MCF 10A (cell line): ENCODE data around the gene ADAT2. TPM values are rescaled to one million over a fixed set of nuclear protein-coding genes. Genes with fewer than 3 reads are reported as not detected.

Source experiments
- BruUV-seq: library from RNA; stranded (reverse); fragments of 400-500 nt; replicated peaks from 2 replicates; lab custom pipeline; 2021; lab: Mats Ljungman, UMichigan
- CTCF ChIA-PET: fragments of 300-600 bp; sonication (Branson Sonifier 250); formaldehyde crosslinking; extraction: SDS; loops from one replicate; lab custom pipeline; 2021; ENCODE audit warnings: antibody characterized with exemption, inconsistent platforms; lab: Yijun Ruan, JAX
- POLR2A ChIA-PET: fragments of 300-600, 350-650 bp; sonication (Branson Sonifier 250); formaldehyde crosslinking; extraction: SDS; loops from one replicate; lab custom pipeline; 2020; ENCODE audit warnings: antibody characterized with exemption, inconsistent platforms; lab: Yijun Ruan, JAX
- DNase-seq: peaks from one replicate; pipeline ENCODE4 v3.0.0-alpha.2; 2018; ENCODE audit not compliant: unreplicated experiment
- H3K27ac Mint-ChIP-seq: one replicate; pipeline ENCODE4 v1.8.0; 2022; ENCODE audit warnings: mild to moderate bottlenecking, low read depth, mixed read lengths; ENCODE audit not compliant: unreplicated experiment
- H3K27me3 Mint-ChIP-seq: one replicate; pipeline ENCODE4 v1.8.0; 2022; ENCODE audit warnings: mixed read lengths; ENCODE audit not compliant: insufficient read depth, unreplicated experiment
- H3K36me3 Mint-ChIP-seq: one replicate; pipeline ENCODE4 v1.8.0; 2022; ENCODE audit warnings: mild to moderate bottlenecking, moderate library complexity, mixed read lengths; ENCODE audit not compliant: insufficient read depth, unreplicated experiment
- H3K4me1 Mint-ChIP-seq: one replicate; pipeline ENCODE4 v1.8.0; 2022; ENCODE audit warnings: mixed read lengths; ENCODE audit not compliant: insufficient read depth, unreplicated experiment
- H3K4me3 Mint-ChIP-seq: one replicate; pipeline ENCODE4 v1.8.0; 2022; ENCODE audit warnings: mild to moderate bottlenecking, moderate library complexity, mixed read lengths; ENCODE audit not compliant: unreplicated experiment
- H3K9me3 Mint-ChIP-seq: one replicate; pipeline ENCODE4 v1.8.0; 2022; ENCODE audit warnings: mixed read lengths; ENCODE audit not compliant: unreplicated experiment
- CTCF ChIP-seq: fragments of 200-600 bp; IDR thresholded peaks from one replicate; pipeline ENCODE4 v1.8.0; 2022; ENCODE audit warnings: antibody characterized with exemption, mild to moderate bottlenecking; ENCODE audit not compliant: unreplicated experiment
- intact Hi-C: fragments of 100-400 bp; cut with micrococcal nuclease; formaldehyde crosslinking; loops from 2 replicates; pipeline ENCODE4 v1.14.1; 2022
- total RNA-seq: library from RNA; stranded (reverse); gene quantifications from 2 replicates; pipeline ENCODE4 v1.2.3, GENCODE V29; 2022

Gene ADAT2
- total RNA-seq, 1 experiment from 2014 or later = 27.7 TPM

GRCh38 chr6:143429970-143430369, 20.5 kb downstream of the ADAT2 start:
- H3K27ac Mint-ChIP-seq = peak overlapping the region; percentile 90
- no peak for TF ChIP-seq CTCF
- CTCF ChIA-PET = interaction anchor here (1.2 to 6.8 kb wide), 5 partner anchors 8 to 738 kb away, joined by 3 to 57 read pairs (median 7); no protein-coding TSS in a partner anchor
- H3K36me3 Mint-ChIP-seq = peaks cover 28% of the 10 kb centered on the region
- POLR2A ChIA-PET = no interaction called here
- BruUV-seq = no TSS peak
- no peaks in the 10 kb centered on the region for H3K27me3 Mint-ChIP-seq
- intact Hi-C loops = loop anchor here (5.0 to 10.0 kb wide), 3 partner anchors 365 to 863 kb away; partner anchors contain the start of gene AIG1
- no peak for DNase-seq
- no peak overlapping the region for H3K4me3 Mint-ChIP-seq
- no peaks in the 10 kb centered on the region for H3K9me3 Mint-ChIP-seq
- H3K4me1 Mint-ChIP-seq = peaks cover 11% of the 10 kb centered on the region

GRCh38 chr6:143427109-143427817, 23.2 kb downstream of the ADAT2 start:
- Mint-ChIP-seq H3K27me3 (no peaks in the 10 kb centered on the region), H3K36me3 (peaks cover 27% of the 10 kb centered on the region), H3K4me1 (peaks cover 11% of the 10 kb centered on the region), H3K4me3 (no peak overlapping the region), H3K27ac (peak overlapping the region; percentile 84), H3K9me3 (peaks cover 7% of the 10 kb centered on the region)
- peak; percentile 98 for TF ChIP-seq CTCF
- BruUV-seq = no TSS peak
- CTCF ChIA-PET = interaction anchor here (0.5 to 6.8 kb wide), 33 partner anchors 9 to 974 kb away, joined by 3 to 57 read pairs (median 4); no protein-coding TSS in a partner anchor
- DNase-seq = peak; percentile 78
- POLR2A ChIA-PET = interaction anchor here (0.7 to 6.2 kb wide), 18 partner anchors 12 to 735 kb away, joined by 3 to 55 read pairs (median 6); partner anchors contain the start of genes ADAT2, HIVEP2 and PEX3
- intact Hi-C loops = loop anchor here (1.0 to 10.0 kb wide), 9 partner anchors 90 to 953 kb away; partner anchors contain the start of gene AIG1

- Mint-ChIP-seq H3K4me1 (peaks cover 11% of the 10 kb centered on the region), H3K36me3 (peaks cover 26% of the 10 kb centered on the region), H3K4me3 (no peak overlapping the region), H3K9me3 (peaks cover 7% of the 10 kb centered on the region), H3K27me3 (no peaks in the 10 kb centered on the region), H3K27ac (peak overlapping the region; percentile 84)
- BruUV-seq = no TSS peak
- no peak for DNase-seq
- ChIA-PET CTCF (interaction anchor here (0.5 to 6.8 kb wide), 16 partner anchors 10 to 951 kb away, joined by 3 to 57 read pairs (median 5); no protein-coding TSS in a partner anchor), POLR2A (interaction anchor here (0.6 to 6.2 kb wide), 12 partner anchors 11 to 606 kb away, joined by 3 to 55 read pairs (median 5); no protein-coding TSS in a partner anchor)
- no peak for TF ChIP-seq CTCF
- intact Hi-C loops = loop anchor here (5.0 to 10.0 kb wide), 3 partner anchors 361 to 859 kb away; partner anchors contain the start of gene AIG1
Observed at GRCh38 chr6:143426026-143426425, 24.5 kb downstream of the ADAT2 start.

GRCh38 chr6:143419526-143419925, 31.0 kb downstream of the ADAT2 start:
- no peak for TF ChIP-seq CTCF
- H3K27me3 Mint-ChIP-seq = no peaks in the 10 kb centered on the region
- no TSS peak for BruUV-seq
- H3K4me3 Mint-ChIP-seq = no peak overlapping the region
- no peak for DNase-seq
- H3K27ac Mint-ChIP-seq = no peak overlapping the region
- intact Hi-C loops = no loop called here
- ChIA-PET POLR2A (interaction anchor here (1.0 kb wide), 1 partner anchor 87 kb away, joined by 3 read pairs; no protein-coding TSS in a partner anchor), CTCF (no interaction called here)
- H3K9me3 Mint-ChIP-seq = peaks cover 7% of the 10 kb centered on the region
- H3K36me3 Mint-ChIP-seq = peaks cover 4% of the 10 kb centered on the region
- peaks cover 10% of the 10 kb centered on the region for H3K4me1 Mint-ChIP-seq
